Superior temporal gyrus (tissue), 1 donor: Measurements from ENCODE around the gene TVP23C.

Source experiments
- DNase-seq: peaks from one replicate; pipeline ENCODE4 v3.0.0-alpha.2; 2016; ENCODE audit errors: extremely low spot score

TVP23C gene

GRCh38 chr17:15465045-15465701 lies 98.1 kb downstream of the TVP23C start:
- DNase-seq = no peak

GRCh38 chr17:15464231-15464985 lies 98.9 kb downstream of the TVP23C start:
- no peak for DNase-seq

GRCh38 chr17:15462976-15463772 lies 100.1 kb downstream of the TVP23C start:
- DNase-seq = no peak

- DNase-seq = no peak
These were observed 105.6 kb downstream of the TVP23C start for GRCh38 chr17:15457723-15458094.

GRCh38 chr17:15456972-15457722 lies 106.1 kb downstream of the TVP23C start:
- DNase-seq = peak; percentile 92

GRCh38 chr17:15456496-15456895 lies 106.8 kb downstream of the TVP23C start:
- no peak for DNase-seq

- DNase-seq = no peak
These were observed 108.9 kb downstream of the TVP23C start for GRCh38 chr17:15454346-15454745.

GRCh38 chr17:15453782-15454181 lies 109.5 kb downstream of the TVP23C start:
- peak; percentile 86 for DNase-seq

- no peak for DNase-seq
These were observed 110.0 kb downstream of the TVP23C start for GRCh38 chr17:15453246-15453645.

- no peak for DNase-seq
These were observed 110.5 kb downstream of the TVP23C start for GRCh38 chr17:15452746-15453145.
